HG03520 (cell line): ENCODE data around the gene CCDC197.

Experiments used
- ATAC-seq: cut with Tn5 transposase; IDR thresholded peaks from one replicate; pipeline ENCODE4 v1.9.1; 2021; ENCODE audit warnings: mild to moderate bottlenecking, moderate library complexity; ENCODE audit not compliant: unreplicated experiment

CCDC197 gene

GRCh38 chr14:94054936-94055335, 57.8 kb downstream of the CCDC197 start:
- ATAC-seq = no peak

- ATAC-seq = peak; percentile 88
Observed at GRCh38 chr14:94056579-94057308, 59.6 kb downstream of the CCDC197 start.

GRCh38 chr14:94058128-94058673, 61.1 kb downstream of the CCDC197 start:
- ATAC-seq = no peak
